Stimulated activated CD4-positive, alpha-beta T cell treated with anti-CD3 and anti-CD28 coated beads, TNF-alpha, amount 100 ng/mL, for 48 hours (primary cell): ENCODE measurements around the gene LRRC3C.
"Not testable (repeated sequence)": the region's sequence is repeated elsewhere in the genome, so short reads cannot be mapped to it uniquely, and the experiment has no call there.

Source experiments
- DNase-seq, 3 donors: peaks; one replicate each; pipeline ENCODE4 v3.0.0-alpha.2; 2020; ENCODE audit warnings: low read depth in 3 of 3

Gene LRRC3C, protein sequence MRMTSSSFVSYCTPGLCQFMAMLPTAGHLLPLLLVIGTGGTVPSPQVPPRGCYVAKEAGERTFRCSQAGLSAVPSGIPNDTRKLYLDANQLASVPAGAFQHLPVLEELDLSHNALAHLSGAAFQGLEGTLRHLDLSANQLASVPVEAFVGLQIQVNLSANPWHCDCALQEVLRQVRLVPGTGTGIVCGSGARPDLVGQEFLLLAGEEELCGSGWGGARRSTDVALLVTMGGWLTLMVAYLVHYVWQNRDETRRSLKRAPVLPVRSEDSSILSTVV

DNA sequence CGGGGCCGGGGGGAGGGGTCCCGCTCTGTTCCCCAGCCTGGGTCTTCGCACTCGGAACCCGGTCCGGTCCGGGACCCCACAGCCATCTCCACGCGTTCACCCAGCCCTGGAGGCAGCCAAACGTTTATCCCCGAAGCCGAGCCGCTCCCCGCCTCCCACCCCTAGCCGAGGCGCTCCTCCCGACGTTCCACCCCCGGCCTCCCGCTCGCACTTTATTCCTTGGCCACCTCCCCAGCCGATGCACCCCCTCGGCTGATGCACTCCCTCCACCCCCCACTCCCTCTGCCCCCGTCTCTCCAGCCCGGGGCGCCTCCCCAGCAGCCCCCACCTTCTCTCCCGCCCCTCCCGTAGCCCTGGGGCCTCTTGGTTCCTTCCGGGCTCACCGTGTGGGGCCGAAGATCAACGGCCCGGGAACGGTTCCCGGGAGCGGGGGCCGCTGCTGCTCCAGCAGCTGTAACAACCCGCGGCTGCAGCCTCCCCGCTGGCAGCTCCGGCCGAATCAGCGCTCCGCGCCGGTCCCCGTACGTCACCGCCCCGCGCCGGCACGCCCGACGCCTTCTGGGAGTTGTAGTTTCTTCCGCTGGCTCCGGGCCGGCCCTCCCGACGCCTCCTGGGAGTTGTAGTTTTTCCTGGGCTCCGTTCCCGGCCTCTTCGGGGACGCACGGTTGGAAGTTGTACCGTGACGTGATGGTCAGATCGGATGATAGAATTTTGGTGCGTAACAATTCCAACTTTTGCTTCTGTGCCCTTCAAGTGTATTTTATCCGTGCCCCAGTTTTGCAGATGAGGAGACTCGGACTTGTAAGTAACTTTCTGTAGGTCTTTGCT is at the start of gene LRRC3C, which contains the start of gene ORMDL3:
Gene LRRC3C (plus strand): TSS at position 632 of the 828 bp plus-strand sequence. CDS start 13,792 bp downstream, outside the sequence.
Gene ORMDL3 (minus strand): TSS at position 501 of the 828 bp plus-strand sequence. CDS start 3,398 bp downstream, outside the sequence.
- peak; percentile 84 to 88 (median 87) for DNase-seq

DNA sequence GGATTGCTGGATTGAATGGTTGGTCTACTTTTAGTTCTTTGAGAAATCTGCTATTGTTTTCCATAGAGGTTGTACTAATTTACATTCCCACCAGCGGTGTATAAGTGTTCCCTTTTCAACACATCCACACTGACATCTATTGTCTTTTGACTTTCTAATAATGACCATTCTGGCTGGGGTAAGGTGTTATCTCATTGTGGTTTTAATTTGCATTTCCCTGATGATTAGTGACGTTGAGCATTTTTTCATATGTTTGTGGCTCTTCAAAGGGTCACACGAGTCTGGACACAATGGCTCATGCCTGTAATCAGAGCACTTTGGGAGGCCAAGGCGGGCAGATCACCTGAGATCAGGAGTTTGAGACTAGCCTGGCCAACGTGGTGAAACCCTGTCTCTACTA is 41.4 kb upstream of the LRRC3C start:
- not testable (repeated sequence) for DNase-seq

DNA sequence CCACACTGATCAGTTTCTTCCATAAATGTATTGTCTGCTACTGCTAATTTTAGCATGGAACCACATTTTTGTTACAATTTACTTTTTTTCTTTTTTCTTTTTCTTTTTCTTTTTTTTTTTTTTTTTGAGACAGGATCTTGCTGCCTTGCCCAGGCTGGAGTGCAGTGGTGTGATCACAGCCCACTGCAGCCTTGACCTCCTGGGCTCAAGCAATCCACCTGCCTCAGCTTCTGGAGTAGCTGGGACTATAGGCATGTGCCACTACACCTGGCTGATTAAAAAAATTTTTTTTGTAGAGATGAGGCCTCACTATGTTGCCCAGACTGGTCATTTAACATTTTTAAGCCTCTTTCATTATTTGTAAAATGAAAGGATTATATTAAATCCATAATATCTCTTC is 40.5 kb upstream of the LRRC3C start:
- no peak for DNase-seq

DNA sequence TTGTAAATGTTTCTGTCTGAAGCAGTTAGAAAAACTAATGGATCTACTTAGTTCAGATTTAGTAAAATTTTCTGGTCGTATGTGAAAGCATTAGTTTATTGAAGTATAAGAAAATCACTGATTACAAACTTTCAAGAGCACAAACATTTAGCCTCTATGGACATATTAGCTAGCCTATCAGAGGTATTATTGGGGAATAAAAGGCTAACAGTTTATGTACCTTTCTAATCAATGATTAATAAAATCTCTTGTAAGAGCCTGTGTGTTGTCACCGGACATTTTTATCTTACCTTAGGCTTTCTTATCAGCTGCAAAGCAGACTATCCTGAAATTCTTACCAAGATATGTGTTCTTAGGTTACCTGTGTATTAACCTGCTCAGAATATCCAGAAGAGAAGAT is 38.3 kb upstream of the LRRC3C start:
- no peak for DNase-seq

DNA sequence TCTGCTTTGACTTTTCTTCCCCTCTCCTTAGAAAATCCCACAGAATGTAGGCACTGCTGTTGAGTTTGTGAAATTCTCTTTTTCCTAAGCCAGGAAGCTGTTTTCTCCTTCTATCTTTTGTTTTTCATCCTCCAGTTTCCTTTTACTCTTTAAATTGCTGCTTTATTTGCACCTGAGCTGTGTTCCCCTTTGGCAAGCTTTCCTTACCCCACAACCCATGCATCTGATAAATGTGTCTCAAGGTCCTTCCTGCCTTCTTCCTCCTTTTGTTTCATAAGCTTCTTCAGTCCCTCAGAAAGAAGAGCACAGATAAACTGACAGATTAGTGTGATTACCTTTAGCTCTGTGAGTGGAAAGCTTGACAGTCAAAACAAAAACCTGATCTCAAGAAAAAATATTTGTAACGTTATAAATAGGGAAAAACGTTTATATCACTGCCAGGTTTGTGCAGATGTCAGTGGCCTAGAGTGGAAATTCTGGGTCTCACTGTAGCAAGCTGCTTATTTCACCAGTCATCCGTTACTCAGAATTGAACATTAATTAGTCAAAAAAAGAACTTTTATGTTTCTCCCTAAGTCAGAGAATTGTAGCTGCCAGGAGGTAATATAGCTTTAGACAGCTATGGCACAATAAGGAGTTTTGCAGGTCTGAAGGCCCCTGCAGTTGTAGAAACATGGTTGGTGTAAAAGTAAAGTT is 32.7 kb upstream of the LRRC3C start:
- DNase-seq = no peak

DNA sequence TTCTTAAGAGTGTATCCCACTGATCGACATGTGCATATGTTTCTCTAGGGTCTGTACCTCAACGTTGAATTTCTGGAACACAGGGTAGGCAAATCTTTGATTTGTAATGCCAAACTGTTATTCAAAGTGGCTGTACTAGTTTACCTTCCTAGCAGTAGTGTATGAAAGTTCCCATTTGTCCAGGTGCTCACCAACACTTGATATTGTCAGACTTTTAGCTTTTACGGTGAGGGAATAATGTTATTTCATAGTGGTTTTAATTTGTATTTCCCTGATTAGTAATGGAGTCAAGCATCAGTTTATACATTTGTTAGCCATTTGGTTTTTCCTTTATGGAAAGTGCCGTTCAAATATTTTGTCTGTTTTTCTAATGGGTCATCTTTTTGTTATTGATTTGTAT is 29.4 kb upstream of the LRRC3C start:
- no peak for DNase-seq

DNA sequence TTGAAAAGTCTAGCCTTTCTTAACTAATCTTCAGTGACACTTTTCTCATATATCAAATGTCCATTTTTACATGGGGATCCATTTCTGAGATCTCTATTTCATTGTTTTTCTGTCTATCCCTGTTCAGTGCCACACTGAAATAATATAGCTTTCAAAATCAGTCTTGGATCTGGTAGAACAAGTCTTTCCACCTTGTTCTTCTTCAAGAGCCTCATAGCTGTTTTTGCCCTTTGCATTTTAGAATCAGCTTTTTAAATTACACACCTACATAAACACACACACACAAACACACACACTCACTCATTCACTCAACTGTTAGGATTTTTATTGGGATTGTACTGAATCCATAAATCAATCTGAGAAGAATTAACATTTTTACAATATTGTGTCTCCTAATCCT is 28.3 kb upstream of the LRRC3C start:
- no peak for DNase-seq

DNA sequence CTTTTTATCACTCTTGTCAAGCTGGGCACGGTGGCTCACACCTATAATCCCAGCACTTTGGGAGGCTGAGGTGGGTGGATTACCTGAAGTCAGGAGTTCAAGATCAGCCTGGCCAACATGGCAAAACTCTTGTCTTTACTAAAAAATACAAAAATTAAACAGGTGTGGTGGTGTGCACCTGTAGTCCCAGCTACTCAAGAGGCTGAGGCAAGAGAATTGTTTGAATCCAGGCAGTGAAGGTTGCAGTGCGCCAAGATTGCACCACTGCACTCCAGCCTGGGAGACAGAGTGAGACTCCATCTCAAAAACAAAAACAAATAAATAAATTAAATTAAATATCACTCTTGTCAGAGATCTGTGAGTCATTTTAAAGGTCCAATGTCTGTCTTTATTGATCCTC is 25.5 kb upstream of the LRRC3C start:
- DNase-seq = not testable (repeated sequence)

DNA sequence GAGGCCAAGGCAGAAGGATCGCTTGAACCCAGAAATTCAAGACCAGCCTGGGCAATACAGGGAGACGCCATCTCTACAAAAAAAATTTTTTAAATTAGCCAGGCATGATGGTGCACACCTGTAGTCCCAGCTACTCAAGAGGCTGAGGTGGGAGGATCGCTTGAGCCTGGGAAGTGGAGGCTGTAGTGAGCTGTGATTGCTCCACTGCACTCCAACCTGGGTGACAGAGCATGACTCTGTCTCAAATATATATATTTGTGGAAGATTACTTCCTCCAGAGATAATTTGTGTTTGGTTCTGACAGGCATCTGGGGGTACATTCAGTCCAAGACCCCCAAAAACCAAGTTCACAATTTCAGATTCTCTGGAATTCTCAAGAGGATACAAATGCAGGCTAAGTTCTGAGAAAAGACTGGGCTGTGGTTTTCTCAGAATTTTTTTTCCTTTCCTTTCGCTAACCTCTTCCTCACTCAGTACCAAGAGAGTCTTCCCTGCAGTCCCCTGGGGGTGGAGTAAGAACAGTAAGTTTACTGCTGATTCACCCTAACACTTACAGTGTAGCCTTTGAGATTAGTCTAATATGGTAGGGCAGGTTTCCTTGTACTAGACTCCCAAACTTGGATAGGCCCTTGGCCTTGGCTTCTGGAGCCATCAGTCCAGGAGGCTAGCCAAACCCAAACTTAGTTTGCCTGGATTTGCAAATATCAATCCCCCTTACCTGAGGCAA is 24.2 kb upstream of the LRRC3C start:
- DNase-seq = no peak

DNA sequence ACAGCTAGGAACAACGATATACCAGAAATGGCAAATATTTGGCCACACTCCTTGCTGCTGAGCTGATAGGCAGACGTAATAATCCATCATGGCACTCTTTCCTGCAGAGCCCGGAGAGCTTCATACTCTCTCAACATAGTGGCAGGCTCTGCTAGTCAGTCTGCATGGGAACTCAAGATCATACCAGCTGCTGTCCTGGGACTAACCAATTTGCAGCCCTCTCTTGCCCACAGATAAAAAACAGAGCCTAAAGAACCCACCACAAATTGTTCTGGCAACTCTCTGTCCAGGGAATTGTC is 22.6 kb upstream of the LRRC3C start:
- DNase-seq = no peak

DNA sequence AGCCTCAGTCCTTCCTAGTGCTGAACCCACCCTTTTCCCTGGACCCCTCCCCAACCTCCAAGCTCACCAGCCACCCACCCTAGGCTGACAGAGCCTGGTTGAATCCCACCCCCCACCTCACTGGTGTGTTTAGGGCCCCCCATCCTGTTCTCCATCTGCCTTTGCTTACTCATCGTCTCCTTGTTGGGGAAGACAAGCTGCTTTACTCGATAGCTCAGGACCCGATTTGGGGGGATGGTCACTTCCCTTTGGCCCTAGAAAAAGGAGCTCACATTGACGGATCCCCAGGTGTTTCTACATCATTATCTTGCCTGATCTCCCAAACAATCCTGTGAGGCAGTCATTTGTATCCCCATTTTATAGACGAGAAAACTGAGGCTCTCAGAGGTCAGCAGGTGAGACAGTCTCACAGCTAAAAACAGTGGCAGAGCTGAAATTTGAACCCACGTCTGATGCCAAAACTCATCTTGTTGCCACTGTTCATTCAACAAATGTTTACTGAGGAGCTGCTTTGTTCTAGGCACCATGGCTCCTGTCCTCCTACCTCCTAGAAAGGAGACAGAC is 18.7 kb upstream of the LRRC3C start:
- no peak for DNase-seq

DNA sequence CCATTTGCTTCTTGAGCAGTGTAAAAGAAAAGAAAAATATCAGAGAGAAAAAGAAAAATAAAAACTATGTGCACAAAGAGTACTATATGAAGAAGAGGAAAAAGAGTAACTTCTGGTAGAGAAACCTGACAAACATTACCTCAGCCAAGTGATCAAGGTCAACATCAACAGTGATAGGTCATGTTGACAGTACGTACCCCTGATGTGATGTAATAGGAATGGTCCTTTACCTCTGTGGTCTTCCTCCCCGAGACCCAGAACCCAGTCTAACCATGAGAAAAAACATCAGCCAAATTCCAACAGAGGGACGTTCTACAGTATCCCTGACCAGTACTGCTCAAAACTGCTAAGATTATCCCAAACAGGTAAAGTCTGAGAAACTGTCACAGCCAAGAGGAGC is 13.5 kb upstream of the LRRC3C start:
- DNase-seq = no peak

DNA sequence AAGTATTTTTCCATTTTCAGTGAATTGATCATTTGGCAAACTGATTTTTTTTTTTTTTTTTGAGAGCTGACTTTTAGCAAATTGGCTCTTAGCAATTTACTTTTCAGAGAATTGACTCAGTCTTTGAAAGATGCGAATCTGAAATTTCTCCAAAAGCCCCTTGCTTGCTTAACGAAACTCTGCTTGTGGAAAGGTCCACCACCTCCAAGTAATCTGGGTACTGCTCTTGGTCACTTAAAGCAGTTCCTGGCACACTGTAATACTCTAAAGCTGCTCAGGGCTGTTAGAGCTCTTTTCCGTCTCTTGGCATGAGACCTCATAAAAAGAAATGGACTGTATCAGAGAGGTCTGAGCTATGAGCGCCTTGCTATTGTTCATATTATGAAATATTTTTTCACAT is 12.0 kb upstream of the LRRC3C start:
- no peak for DNase-seq

DNA sequence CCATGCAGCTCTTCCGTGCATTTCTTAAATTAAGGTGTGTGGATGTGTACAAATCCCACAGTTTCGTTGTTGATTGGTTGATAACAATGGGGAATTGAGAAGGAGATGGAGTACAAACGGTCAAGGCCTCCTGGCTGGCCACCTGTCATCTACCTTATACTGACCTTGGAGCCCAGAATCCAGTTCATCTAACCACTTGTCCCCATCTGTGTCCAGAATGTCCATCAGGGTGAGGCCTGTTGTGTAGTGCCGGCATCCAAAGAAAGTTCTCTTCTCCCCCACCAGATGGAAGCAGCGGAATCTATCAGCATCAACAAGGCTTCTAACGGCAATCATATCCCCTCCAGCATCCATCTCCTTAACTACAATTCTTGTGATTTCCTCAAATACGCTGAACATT is 10.6 kb upstream of the LRRC3C start:
- no peak for DNase-seq

DNA sequence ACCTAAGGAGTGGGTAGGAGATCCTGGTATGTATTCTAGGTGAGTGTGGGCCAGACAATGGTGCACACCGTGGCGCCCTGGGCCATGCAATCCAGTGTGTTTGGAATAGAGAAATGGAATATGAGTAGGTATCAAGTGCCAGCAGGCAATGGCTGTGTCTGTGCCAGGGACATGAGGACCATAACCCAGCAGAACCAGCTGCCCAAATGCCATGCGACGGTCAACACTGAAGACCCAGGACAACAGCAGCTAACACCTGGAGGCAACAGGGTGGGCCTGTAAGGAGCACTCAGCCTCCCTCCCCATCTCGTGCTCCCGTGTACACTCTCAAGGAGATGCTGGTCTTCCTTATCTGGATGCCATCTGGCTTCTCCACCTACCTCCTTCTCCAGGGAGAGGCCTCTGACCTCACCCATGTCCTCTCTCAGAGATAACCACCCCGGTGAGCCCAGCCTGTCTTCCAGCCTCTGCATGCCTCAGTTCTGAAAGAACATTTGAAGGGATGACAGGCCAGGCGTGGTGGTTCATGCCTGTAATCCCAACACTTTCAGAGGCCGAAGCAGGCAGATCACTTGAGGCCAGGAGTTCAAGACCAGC is 8.3 kb upstream of the LRRC3C start:
- no peak for DNase-seq

DNA sequence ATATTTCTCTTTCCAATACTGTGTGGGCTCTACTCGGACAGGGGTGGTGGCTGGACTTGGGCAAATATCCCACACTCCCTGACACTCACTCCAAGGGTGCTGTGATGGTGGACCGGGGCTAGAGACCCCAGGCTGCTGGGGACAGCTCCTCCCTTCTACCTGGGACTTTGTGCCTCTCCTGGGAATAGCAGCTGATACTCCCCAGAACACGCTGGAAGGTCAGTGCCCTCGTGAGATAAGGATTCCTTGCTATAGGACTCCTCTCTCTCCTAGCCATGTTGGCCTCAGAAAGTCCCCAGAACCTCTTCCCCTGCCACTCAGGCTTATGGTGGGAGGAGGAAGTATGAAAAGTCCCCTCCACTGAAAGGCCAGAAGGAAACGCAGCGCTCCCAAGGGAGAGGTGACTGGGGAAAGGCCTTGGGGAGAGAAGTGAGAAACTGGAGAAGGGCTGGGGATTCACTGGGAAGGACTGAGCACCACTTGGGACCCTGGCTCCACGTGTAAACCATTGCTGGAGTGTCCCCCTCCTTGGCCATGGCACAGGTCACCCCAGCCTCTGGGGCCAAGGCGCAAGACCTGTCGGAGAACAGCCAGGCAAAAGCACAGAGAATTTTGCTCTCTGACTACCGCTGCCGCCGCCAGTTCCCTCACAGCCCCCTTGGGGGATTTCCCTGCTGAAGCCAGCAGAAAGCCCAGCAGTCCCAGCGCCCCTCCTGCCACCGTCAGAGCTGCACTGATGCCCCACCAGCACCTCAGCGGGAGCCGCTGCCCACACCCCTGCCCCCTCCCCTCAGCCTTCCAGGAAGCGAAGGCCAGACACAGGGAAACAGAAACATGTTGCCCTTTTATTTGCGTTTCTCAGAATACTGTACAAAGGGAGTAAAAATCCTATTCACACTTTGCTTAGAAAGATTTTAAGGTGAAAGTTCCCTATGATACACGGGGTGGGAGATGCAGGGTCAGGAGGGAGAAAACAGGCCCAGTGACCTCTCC is 7.0 kb upstream of the LRRC3C start:
- DNase-seq = peak in 2 of 3 donors; percentile 23 to 52

DNA sequence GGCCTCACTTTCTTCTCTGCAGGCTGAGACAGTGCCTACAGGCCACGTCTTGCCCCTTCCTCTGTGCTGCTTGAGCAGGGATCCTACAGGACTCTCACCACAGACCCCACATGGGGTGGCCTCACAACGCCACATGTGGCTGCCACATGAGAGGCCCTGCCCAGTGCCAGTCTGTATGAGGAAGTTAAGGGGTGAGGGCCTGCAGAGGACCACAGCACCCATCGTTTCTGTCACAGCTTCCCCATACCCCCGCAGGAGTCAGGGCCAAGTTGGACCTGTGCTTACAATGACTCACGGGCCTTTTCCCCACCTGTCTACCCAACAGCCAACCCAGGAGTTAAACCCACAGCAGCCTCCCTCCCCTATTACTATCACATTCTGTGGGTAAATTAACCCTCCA is 6.2 kb upstream of the LRRC3C start:
- DNase-seq = peak in 1 of 3 donors; percentile 18

DNA sequence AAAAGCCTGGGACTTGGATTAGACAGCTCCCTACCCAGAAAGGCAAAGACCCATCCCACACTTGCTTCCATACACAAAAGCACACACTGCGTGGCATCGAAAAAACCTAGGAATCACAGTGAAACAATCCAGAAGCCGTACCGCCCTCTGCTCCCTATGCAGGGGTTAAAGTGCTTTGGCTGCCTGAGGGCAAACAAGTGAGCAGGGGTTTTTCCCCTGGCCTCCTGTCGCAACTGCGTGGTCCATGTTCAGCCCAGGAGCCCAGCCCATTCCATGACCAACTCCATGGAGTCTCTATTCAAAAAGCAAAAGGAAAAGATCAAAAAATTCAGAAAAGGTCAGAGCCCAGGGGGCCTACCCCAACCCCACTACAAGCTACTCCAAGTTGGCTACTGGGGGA is 5.5 kb upstream of the LRRC3C start:
- DNase-seq = no peak

DNA sequence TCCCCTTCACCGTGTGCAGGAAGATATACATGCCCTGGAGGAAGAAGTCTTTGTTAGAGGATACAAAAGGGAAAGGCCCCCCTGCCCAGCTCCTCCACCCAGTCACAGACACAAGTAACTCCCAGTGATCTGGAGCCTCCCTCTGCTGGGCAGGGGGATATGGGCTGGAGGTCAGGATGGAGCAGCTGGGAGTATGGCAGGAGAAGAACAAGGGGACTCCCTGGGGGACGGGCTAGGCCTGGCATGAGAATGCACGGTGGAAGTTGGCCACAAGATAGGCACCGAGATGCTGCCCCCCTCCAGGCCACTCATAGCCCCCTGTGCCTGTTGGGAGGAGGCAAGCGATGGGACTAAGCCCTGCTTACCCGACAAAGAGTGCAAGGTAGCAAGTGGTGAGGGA is 4.3 kb upstream of the LRRC3C start:
- DNase-seq = no peak
